GM18867 (cell line): ENCODE results near the gene PKP2.

Experiments used
- ATAC-seq: cut with Tn5 transposase; IDR thresholded peaks from one replicate; pipeline ENCODE4 v1.9.1; 2021; ENCODE audit warnings: mild to moderate bottlenecking, moderate library complexity; ENCODE audit not compliant: unreplicated experiment

PKP2 gene

DNA sequence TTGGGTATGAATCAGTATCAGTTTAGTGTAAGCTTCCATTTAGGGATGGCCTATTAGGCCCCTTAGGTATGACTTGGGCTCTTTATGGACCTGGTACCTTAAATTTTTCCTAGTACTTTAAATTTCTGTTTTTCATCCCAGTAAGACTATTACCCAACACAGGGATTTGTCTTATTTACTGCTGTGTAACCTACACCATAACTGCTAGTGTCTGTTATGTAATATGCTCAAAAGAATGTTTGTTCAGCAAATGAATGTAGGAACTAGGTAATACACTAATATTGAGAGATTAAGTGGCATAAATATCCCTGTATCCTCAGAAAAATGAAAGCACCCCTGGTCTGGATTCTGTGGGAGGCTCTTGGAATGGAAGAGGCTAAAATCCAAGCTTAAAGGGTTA, 77.2 kb downstream of the PKP2 start:
- ATAC-seq = no peak

DNA sequence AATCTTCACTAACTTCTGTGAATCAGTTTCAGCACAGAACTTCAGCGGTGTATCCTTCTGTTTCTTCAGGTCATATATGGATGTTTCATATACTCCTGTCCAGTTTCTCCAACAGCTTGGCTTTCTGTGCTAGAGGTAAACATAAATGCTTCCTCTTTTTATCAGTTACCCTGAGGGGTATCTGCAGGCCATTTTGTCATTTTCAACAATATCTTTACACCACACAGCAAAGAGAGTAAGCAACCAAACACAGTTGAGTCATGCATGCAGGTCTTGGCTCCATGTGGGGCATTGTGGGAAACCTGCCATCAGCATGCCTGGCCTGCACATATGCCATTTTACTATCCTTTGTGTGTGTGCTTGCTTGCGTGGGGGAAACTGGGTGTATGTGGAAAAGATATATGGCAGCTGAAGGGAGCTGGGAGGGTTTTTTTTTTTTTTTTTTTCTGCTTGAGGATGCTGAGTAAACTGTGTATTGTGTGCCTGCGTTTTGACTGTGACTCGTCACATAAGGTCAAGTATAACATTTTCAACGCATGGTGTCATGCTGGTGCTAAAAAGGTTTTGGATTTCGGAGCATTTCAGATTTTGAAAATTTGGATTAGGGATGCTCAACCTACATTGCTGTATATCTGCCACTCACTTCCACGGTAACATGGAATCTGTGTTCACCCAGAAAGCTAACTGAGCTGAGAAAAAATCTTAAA, 84.7 kb downstream of the PKP2 start:
- ATAC-seq = no peak

GRCh38 chr12:32809846-32810245, 86.7 kb downstream of the PKP2 start:
- ATAC-seq = no peak

DNA sequence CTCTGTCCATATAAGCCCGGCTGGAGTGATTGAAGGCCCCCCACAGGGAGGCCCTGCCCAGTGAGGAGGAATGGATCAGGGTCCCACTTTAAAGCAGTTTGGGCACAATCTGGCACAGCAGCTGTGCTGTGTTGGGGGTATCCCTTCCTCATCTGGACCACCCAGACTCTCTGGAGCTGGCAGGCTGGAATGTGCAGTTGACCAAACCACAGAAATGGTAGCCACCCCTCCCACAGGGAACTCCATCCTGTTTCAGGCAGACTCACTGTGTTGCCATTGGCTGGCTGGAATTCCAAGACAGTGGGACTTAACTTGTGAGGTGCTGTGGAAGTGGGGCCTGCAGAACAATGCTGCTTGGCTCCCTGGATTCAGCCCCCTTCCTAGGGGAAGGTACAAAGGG, 87.4 kb downstream of the PKP2 start:
- ATAC-seq = no peak

- no peak for ATAC-seq
Measured at GRCh38 chr12:32804301-32804700, 92.3 kb downstream of the PKP2 start.

DNA sequence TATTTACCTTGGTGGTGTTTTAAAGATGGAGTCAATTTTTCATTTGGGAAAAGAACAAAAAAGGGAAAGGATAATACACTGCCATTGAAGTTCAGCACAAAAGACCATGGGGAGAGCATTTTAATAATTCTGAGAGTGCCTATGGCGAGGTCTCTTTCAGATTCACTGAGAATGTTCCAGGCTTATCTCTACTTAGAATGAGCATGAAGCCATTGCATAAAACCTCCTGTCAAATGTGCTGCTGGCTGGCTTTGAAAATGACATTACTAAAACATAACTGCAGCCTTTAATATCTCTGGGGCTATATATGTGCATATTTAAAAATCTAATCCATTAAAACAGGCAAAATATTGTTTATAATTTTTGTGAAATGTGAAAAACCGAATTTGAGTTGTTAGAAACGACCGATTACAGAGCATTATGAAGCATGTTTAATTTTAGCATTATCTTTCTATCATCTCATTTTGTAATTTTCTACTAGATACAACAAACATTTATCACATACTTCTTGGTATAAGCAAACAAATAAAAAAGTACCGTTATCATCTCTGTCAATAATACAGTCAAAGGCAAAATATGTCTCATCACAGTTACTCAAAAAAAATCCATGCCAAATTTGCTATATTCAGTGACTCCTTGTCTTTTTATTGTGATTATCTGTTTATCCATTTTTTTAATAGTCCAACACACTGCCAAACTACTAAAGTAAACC, 95.2 kb downstream of the PKP2 start:
- ATAC-seq = no peak

DNA sequence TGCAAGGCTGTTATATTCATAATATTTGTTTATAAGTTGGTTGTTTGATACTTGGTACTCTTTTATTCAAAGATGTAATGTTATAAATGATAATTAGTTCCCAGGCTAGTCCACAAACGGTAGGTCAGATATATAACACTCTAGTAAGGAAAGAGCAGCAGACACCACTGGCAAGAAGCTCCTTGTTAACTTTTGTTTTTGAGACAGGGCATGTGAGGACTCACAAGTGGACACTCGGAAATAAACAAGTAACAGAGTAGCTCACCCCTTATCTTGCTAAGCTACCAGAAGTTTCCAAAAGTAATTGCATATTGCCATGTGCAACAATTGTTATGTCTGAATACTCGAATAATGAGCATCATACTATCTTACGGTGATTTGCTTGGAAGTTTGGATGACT, 102.3 kb downstream of the PKP2 start:
- ATAC-seq = no peak

GRCh38 chr12:32789916-32790315, 106.7 kb downstream of the PKP2 start:
- ATAC-seq = no peak

DNA sequence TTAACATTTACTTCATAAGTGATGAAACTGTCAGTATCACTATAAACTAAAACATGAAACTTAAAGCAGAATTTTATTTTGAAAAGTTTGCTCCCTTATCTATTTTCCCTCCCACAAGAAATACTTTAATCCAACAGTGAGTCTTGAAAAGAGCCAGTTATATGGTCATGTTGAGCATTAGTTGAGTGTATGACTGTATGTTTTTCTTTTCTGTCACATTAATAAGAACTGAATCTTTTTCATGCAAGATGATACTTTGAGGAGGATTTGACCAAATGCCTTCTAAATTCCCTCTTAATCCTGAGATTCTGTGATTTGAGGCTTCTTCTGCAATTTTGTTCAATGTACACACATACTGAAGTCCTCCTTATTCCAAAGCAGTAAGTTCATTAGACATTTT, 107.1 kb downstream of the PKP2 start:
- no peak for ATAC-seq

GRCh38 chr12:32788405-32788804, 108.2 kb downstream of the PKP2 start:
- no peak for ATAC-seq

- no peak for ATAC-seq
Measured at GRCh38 chr12:32785557-32785956, 111.0 kb downstream of the PKP2 start.

DNA sequence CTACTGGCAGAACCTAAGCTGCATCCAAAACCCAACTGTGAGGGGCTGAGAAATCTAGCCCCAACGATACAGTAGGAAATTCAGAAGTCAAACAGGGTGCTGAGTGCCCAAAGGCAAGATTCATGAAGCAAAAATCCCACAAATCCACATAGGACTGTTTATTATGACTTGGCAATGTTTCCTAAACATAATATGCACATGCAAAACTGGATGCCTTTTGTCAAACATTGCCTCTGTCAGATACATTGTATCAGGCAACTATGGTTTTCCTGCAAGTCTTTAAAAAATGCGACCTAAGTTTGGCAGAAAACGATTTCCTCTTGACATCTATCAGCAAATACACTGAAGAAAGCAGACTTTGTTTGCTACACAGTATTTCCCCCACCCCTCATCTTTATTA, 113.5 kb downstream of the PKP2 start:
- ATAC-seq = no peak

DNA sequence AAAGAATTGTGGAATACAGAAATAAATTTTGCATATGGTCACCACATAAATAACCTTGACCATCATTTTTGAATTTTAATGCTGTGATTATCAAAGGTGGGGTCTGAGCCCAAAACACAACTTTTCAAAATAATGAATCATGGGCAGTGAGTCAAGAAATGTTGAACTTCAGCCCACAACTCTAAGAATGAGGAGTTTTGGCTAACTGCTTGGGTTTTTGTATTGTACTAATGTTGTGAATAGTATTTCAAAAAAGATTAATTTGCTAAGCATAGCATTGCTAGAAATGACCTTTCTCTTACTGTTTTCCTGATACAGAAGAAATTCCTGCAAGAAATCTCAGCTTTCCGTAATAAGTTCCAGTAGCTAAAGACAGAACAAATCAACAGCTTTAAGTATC, 116.5 kb downstream of the PKP2 start:
- ATAC-seq = no peak

DNA sequence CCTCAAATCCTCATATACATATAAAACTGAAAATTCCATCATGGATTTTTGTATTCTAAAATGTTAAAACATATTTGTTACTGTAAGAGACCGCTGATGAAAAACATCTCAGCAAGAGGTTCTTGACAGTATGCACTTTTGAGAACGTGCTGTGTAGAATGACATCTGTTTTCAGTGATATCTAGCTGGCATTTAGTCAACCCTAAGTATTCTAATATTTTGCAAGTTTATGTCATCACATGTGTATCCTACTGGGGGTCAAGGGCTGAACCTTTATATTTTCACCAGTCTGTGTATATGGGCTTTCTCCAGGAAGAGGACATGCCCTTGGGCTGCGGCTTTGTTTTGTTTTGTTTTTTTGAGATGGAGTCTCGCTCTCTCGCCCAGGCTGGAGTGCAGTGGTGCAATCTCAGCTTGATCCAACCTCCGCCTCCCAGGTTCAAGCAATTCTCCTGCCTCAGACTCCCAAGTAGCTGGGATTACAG, 118.8 kb downstream of the PKP2 start:
- no peak for ATAC-seq

DNA sequence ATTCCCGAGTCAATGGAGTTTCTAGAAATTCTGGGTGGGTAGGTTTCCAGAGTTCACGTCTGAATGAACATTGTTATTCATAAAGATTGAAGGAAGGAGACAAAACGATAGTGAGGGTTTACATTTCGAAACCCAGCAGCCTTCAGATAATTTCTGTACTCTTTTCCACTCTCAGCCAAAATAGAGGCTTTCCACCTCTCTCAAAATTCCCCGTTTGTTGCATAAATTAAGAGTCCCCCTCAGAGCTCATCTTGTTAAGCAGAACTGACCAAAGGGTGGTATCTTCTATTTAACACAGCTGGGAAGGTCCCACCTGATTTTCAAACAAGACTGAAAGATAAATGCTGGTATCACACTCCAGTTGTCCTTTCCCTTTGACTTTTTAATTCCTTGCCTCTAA, 119.4 kb downstream of the PKP2 start:
- ATAC-seq = peak; percentile 48

- ATAC-seq = no peak
Measured at GRCh38 chr12:32776258-32776657, 120.3 kb downstream of the PKP2 start.

DNA sequence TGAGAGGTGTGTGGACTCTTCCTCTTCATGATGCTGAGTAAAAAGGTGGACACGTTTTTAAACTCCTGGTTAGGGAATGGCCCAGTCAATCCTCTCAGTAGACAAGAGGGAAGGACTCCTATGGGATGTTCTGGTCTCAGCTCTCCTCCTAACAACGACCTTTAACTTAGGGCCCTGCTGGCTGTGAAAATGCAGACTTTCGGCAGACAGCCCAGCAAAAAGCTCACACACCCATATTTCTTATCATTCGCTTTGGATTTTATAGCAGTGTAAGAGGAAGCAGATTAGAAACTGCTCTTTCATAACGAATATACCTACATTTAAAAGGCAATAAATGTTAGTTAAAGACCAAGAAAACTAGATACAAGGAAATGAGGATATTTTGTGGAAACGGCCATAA, 122.9 kb downstream of the PKP2 start:
- ATAC-seq = no peak

DNA sequence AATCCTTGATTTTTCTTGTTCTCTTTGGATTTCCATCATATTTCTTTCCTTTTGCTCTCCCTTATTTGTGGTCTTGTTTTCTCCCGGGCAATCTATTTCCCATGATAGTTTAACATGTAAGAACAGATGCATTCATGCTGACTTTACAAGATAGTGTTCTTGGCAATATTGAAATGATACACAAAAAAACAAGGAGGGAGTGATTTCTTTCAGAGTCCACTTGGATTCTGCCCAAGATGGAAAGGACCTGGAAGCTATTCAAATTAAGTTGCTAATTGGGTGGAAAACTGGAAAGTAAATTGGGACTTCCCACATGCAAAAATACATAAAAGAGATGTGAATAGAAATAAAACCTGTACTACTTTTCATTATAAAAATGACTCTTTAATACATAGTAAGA, 126.4 kb downstream of the PKP2 start:
- ATAC-seq = no peak

- ATAC-seq = no peak
Measured at GRCh38 chr12:32768518-32768917, 128.1 kb downstream of the PKP2 start.

DNA sequence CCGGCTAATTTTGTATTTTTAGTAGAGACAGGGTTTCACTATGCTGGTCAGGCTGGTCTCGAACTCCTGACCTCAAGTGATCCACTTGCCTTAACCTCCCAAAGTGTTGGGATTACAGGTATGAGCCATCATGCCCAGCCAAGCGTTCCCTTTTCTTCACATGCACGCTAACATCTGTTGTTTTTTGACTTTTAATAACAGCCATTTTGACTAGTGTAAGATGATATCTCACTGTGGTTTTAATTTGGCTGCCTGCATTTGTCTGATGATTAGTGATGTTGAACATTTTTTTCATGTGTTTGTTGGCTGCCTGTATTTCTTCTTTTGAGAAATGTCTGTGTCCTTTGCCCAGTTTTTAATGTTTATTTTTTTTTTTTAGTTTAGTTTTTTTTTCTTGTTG, 130.7 kb downstream of the PKP2 start:
- ATAC-seq = no peak

- ATAC-seq = peak; percentile 53
Measured at GRCh38 chr12:32761716-32762115, 134.9 kb downstream of the PKP2 start.

DNA sequence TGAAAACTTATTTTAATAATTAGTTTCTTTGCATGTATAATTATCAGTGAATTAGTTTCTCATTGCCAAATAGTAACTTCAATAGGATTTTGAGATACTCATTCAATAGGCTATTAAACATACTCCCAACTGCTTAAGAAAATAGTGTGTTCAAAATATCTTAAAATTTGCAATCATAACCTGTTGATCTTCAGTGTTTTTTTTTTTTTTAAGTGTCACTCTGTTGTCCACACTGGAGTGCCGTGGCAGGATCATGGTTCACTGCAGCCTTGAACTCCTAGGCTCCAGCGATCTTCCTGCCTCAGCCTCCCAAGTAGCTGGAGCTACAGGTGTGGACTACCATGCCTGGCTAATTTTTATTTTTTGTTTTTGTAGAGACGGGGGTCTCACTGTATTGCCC, 139.4 kb downstream of the PKP2 start:
- no peak for ATAC-seq
